GM19193 (cell line): ENCODE measurements around the gene UBAC2.

Experiments
- POLR2A ChIP-seq: IDR thresholded peaks from 4 replicates; pipeline ENCODE4 v1.6.1; 2011; ENCODE audit not compliant: insufficient read depth, insufficient read length; ENCODE audit errors: extremely low read depth

The UBAC2 gene

DNA sequence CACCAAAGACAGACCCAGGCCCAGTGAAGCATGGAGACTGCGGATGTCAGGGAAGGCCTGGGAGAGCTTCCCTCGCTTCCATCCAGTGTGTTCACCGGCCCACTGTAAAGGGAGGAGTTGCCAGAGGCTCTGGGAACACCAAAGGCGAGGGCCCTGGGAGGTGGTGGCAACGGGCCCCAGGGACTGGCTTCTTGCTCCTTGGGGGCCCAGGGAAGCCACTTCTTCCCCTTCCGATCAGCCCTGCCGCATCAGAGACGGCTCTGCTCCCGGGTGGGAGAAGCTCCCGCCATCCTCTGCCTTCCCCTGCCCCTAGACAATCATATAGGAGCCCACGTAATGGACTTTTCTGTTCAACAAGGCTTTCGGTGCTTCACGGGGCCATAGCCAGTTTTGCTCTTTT, 189.9 kb downstream of the UBAC2 start:
- no peak for TF ChIP-seq POLR2A

GRCh38 chr13:99391781-99392469, 191.3 kb downstream of the UBAC2 start:
- TF ChIP-seq POLR2A: no peak

- no peak for TF ChIP-seq POLR2A
Measured at GRCh38 chr13:99392470-99393135, 191.9 kb downstream of the UBAC2 start.

GRCh38 chr13:99393791-99394735, 193.4 kb downstream of the UBAC2 start:
- TF ChIP-seq POLR2A: no peak

DNA sequence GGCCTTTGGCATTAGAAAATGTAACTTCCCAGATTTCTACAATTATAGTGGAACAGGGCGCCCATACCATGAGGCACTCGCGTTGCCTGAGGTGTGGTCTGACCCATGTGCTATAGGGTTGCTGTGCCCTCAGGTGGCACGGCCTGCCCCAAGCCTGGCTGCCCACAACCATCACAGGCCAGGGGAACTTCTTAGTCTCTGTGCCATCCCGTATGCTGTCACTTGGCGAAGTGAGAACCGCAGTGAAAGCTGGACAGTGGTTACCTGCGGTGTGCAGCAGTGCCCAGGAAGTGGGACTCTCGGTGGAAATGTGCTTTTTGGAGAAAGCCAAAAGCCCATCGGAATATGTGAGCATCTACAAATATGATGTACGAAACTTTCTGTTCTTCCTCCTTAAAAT, 194.8 kb downstream of the UBAC2 start:
- TF ChIP-seq POLR2A: no peak

- TF ChIP-seq POLR2A: no peak
Measured at GRCh38 chr13:99396446-99396845, 195.8 kb downstream of the UBAC2 start.

DNA sequence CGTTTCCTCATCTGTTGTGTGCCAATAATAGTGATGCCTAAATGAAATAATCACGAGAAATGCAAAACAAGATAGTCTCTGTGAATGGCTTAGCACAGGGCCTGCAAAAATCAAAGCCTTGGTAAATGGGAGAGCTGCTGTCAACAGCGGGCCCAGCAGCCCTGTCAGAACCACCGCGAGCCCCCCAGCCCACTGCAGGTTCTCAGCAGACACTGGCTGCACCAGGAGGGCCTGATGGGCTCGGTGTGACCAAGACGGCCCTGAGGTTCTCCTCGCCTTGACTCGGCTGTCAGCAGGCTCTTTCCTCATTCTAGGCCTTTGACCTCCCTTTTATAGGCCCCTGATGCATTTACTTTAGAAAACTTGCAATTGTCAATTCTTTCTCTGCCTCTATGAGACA, 197.4 kb downstream of the UBAC2 start:
- TF ChIP-seq POLR2A: no peak

DNA sequence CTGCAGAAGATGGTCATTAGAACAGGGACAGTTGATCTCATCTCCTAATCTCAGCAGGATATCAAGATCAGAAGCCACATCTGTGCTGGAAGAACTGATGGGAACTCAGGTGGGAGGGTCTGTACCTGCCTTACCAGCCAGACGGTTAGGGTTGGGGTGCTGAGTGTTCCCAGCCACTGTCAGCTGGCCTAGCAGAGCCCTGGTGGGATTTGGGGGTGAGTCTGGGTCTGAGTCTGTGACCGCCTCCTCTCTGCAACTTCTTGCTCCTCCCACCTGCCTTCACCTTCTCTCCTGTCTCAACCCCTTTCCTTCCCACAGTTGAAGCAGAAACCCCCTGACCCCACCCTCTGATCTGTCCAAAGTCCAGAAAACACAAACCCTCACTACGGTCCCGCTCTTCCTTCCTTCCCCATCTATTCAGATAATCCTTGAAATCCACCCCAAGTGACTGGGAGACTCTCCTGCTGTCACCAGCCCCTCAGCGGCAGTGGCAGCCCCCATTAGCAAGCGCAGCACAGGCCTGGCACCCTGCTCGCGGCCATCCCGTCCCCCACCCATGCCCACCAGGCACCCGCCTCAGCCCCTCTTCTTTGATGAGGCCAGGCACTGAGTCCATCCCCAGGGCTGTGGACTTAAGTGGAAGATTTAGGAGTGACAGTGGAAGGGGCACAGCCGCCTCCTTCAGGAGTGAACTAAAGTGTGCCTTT, 198.4 kb downstream of the UBAC2 start:
- no peak for TF ChIP-seq POLR2A

GRCh38 chr13:99399623-99399974, 198.9 kb downstream of the UBAC2 start:
- no peak for TF ChIP-seq POLR2A

GRCh38 chr13:99403458-99403971, 202.9 kb downstream of the UBAC2 start:
- TF ChIP-seq POLR2A: no peak

- no peak for TF ChIP-seq POLR2A
Measured at GRCh38 chr13:99404005-99404755, 203.5 kb downstream of the UBAC2 start.

- no peak for TF ChIP-seq POLR2A
Measured at GRCh38 chr13:99405966-99406365, 205.3 kb downstream of the UBAC2 start.

- TF ChIP-seq POLR2A: no peak
Measured at GRCh38 chr13:99406799-99407201, 206.1 kb downstream of the UBAC2 start.
